Endothelial cell of umbilical vein (primary cell): Measurements from ENCODE around the gene TKTL2. TPM values are rescaled to one million over a fixed set of nuclear protein-coding genes. Genes with fewer than 3 reads are reported as not detected.
"Not testable (repeated sequence)": the region's sequence is repeated elsewhere in the genome, so short reads cannot be mapped to it uniquely, and the experiment has no call there.

Experiments
- BruUV-seq: library from RNA; stranded (reverse); fragments of 400-500 nt; replicated peaks from 2 replicates; lab custom pipeline; 2021; lab: Mats Ljungman, UMichigan
- CTCF ChIA-PET: fragments of 300-600, 350-600 bp; sonication (Branson Sonifier 250); formaldehyde crosslinking; loops from one replicate; lab custom pipeline; 2021; ENCODE audit warnings: antibody characterized with exemption, inconsistent platforms; lab: Charles Lee
- POLR2A ChIA-PET: fragments of 300-600, 350-600 bp; sonication (Branson Sonifier 250); formaldehyde crosslinking; loops from one replicate; lab custom pipeline; 2021; ENCODE audit warnings: antibody characterized with exemption, inconsistent platforms; lab: Charles Lee
- DNase-seq: peaks from one replicate; pipeline ENCODE4 v3.0.0-alpha.2; 2011; ENCODE audit warnings: low read depth, low spot score
- FAIRE-seq: peaks from 2 replicates; lab custom pipeline; 2011; peaks lifted over from hg19 to GRCh38; lab: Jason Lieb, UNC
- H2AFZ ChIP-seq: 2 replicates; pipeline ENCODE4 v1.6.0; 2012; ENCODE audit warnings: low read depth, low read length, control low read depth, inconsistent platforms
- H3K27ac ChIP-seq: 2 replicates; pipeline ENCODE4 v1.5.1; 2011; ENCODE audit warnings: low read depth, mild to moderate bottlenecking, control low read depth, low read length, moderate library complexity; ENCODE audit not compliant: insufficient read depth
- H3K27me3 ChIP-seq, 2 experiments: 2 replicates each; pipeline versions ENCODE4 v1.6.0 to v1.6.1; 2011; ENCODE audit warnings: low read length in 2 of 2, mixed read lengths in 1 of 2; ENCODE audit not compliant: control insufficient read depth in 2 of 2, insufficient read depth in 2 of 2
- H3K36me3 ChIP-seq, 2 experiments: 2 replicates in 1 of 2; 3 replicates in 1 of 2; pipeline ENCODE4 v1.5.1; 2011; ENCODE audit warnings: low read length in 2 of 2, mild to moderate bottlenecking in 1 of 2, moderate library complexity in 1 of 2; ENCODE audit not compliant: control insufficient read depth in 2 of 2, insufficient read depth in 2 of 2; ENCODE audit errors: extremely low read depth in 1 of 2
- H3K4me1 ChIP-seq: 3 replicates; pipeline ENCODE4 v1.5.1; 2011; ENCODE audit warnings: mild to moderate bottlenecking, low read length; ENCODE audit not compliant: control insufficient read depth, insufficient read depth; ENCODE audit errors: extremely low read depth
- H3K4me2 ChIP-seq: 2 replicates; pipeline ENCODE4 v1.6.1; 2011; ENCODE audit warnings: low read length, control low read depth, mixed read lengths; ENCODE audit not compliant: insufficient read depth
- H3K4me3 ChIP-seq, 3 experiments: fragments of 200-600 bp in 1 of 3; sonication (generic), shearing (Covaris generic) in 1 of 3; replicated peaks in 1 of 3; 2 replicates each; pipeline ENCODE4 v1.5.1; 2011 to 2016; ENCODE audit warnings: control low read depth in 3 of 3, low read length in 3 of 3, mild to moderate bottlenecking in 2 of 3, inconsistent platforms in 1 of 3, low read depth in 1 of 3, moderate library complexity in 1 of 3; ENCODE audit not compliant: insufficient read depth in 1 of 3
- H3K79me2 ChIP-seq: 2 replicates; pipeline ENCODE4 v1.6.0; 2012; ENCODE audit warnings: low read length, inconsistent platforms; ENCODE audit not compliant: control insufficient read depth, insufficient read depth
- H3K9ac ChIP-seq: replicated peaks from 2 replicates; pipeline ENCODE3; 2011; ENCODE audit warnings: low read length, control low read depth; ENCODE audit not compliant: insufficient read depth; ENCODE audit errors: extremely low read depth
- H3K9me1 ChIP-seq: replicated peaks from 3 replicates; pipeline ENCODE4 v1.6.0; 2011; ENCODE audit warnings: mild to moderate bottlenecking, low read length; ENCODE audit not compliant: control insufficient read depth, insufficient read depth; ENCODE audit errors: extremely low read depth
- H3K9me3 ChIP-seq: replicated peaks from 2 replicates; pipeline ENCODE4 v1.5.1; 2012; ENCODE audit warnings: low read length, inconsistent platforms; ENCODE audit not compliant: control insufficient read depth, insufficient read depth
- H4K20me1 ChIP-seq: replicated peaks from 2 replicates; pipeline ENCODE3; 2011; ENCODE audit warnings: mild to moderate bottlenecking, low read length; ENCODE audit not compliant: control insufficient read depth, insufficient read depth; ENCODE audit errors: extremely low read depth
- EZH2 ChIP-seq: IDR thresholded peaks from 2 replicates; pipeline ENCODE4 v1.6.1; 2012; ENCODE audit warnings: borderline replicate concordance, low read depth, mild to moderate bottlenecking, moderate library complexity, low read length, inconsistent platforms; ENCODE audit not compliant: severe bottlenecking
- FOS ChIP-seq: IDR thresholded peaks from 2 replicates; pipeline ENCODE4 v1.6.1; 2011; ENCODE audit warnings: mild to moderate bottlenecking, low read length, moderate library complexity, borderline replicate concordance; ENCODE audit not compliant: insufficient read depth
- JUN ChIP-seq: IDR thresholded peaks from 2 replicates; pipeline ENCODE4 v1.6.1; 2011; ENCODE audit warnings: borderline replicate concordance, low read depth; ENCODE audit not compliant: insufficient read length, insufficient read depth
- dilution Hi-C: fragments of 300-500 bp; cut with MboI; formaldehyde crosslinking; loops from one replicate; pipeline ENCODE4 v1.15.0; 2019; ENCODE audit warnings: low sequenced_read_pairs; ENCODE audit not compliant: extremely low pct_ligation_motif_present
- intact Hi-C: fragments of 100-400 bp; cut with micrococcal nuclease; formaldehyde crosslinking; loops from one replicate; pipeline ENCODE4 v1.10.0; 2022
- polyA plus RNA-seq, 4 experiments: library from polyadenylated mRNA; depleted of rRNA in 3 of 4; stranded (reverse) in 3 of 4; unstranded in 1 of 4; fragments of >200 nt; gene quantifications; 2 replicates each; pipeline versions ENCODE4 v1.2.1 to v1.2.3, GENCODE V29; 2011 to 2012; ENCODE audit warnings: missing spikeins in 1 of 4
- total RNA-seq: library from RNA; stranded (reverse); gene quantifications from 2 replicates; pipeline ENCODE4 v1.2.3, GENCODE V29; 2021
- TF ChIP-seq, protein P1 (sequence below), 2 donors: IDR thresholded peaks; 1 replicate in 1 of 2; 2 replicates in 1 of 2; pipeline ENCODE4 v1.5.1; 2011; ENCODE audit warnings: low read length in 2 of 2, mild to moderate bottlenecking in 2 of 2, moderate library complexity in 2 of 2, control low read depth in 1 of 2, inconsistent platforms in 1 of 2, low read depth in 1 of 2; ENCODE audit not compliant: insufficient read depth in 1 of 2; ENCODE audit errors: extremely low read depth in 1 of 2
- TF ChIP-seq, protein P2 (sequence below): IDR thresholded peaks from 2 replicates; pipeline ENCODE4 v1.6.1; 2011; ENCODE audit not compliant: insufficient read depth, insufficient read length

Gene TKTL2
- total and polyA plus RNA-seq, 2 donors (not counting 3 experiments of a cell fraction or from before 2014, with no cell fraction given), result not detected

GRCh38 chr4:163447023-163447422, 26.5 kb downstream of the TKTL2 start:
- H3K9me3 ChIP-seq, FAIRE-seq, H3K4me3 ChIP-seq, BruUV-seq, H3K4me1 ChIP-seq, dilution Hi-C loops, H3K9me1 ChIP-seq, H2AFZ ChIP-seq, intact Hi-C loops, POLR2A ChIA-PET, H3K4me2 ChIP-seq, H3K36me3 ChIP-seq, H3K9ac ChIP-seq, H3K27ac ChIP-seq, H3K27me3 ChIP-seq, DNase-seq, H3K79me2 ChIP-seq, H4K20me1 ChIP-seq: not testable (repeated sequence)
- CTCF ChIA-PET, result interaction anchor here (1.9 kb wide), 1 partner anchor 8 kb away, joined by 4 read pairs; no protein-coding TSS in a partner anchor

- no peaks in the 10 kb centered on the region for H3K36me3 ChIP-seq
- intact Hi-C loops, result no loop called here
- ChIA-PET CTCF (no interaction called here), POLR2A (no interaction called here)
- no peak overlapping the region for H3K4me2 ChIP-seq
- H3K9me3 ChIP-seq, result no peaks in the 10 kb centered on the region
- DNase-seq, result no peak
- FAIRE-seq, result no peak
- no peak overlapping the region for H3K4me3 ChIP-seq
- no peaks in the 10 kb centered on the region for H3K4me1 ChIP-seq
- dilution Hi-C loops, result no loop called here
- H3K27me3 ChIP-seq, result no peaks in the 10 kb centered on the region
- BruUV-seq, result no TSS peak
- H3K9me1 ChIP-seq, result no peaks in the 10 kb centered on the region
- no peaks in the 10 kb centered on the region for H4K20me1 ChIP-seq
- H3K9ac ChIP-seq, result no peak overlapping the region
- no peak overlapping the region for H2AFZ ChIP-seq
- H3K79me2 ChIP-seq, result no peaks in the 10 kb centered on the region
- H3K27ac ChIP-seq, result no peak overlapping the region
- TF ChIP-seq, protein P1, sequence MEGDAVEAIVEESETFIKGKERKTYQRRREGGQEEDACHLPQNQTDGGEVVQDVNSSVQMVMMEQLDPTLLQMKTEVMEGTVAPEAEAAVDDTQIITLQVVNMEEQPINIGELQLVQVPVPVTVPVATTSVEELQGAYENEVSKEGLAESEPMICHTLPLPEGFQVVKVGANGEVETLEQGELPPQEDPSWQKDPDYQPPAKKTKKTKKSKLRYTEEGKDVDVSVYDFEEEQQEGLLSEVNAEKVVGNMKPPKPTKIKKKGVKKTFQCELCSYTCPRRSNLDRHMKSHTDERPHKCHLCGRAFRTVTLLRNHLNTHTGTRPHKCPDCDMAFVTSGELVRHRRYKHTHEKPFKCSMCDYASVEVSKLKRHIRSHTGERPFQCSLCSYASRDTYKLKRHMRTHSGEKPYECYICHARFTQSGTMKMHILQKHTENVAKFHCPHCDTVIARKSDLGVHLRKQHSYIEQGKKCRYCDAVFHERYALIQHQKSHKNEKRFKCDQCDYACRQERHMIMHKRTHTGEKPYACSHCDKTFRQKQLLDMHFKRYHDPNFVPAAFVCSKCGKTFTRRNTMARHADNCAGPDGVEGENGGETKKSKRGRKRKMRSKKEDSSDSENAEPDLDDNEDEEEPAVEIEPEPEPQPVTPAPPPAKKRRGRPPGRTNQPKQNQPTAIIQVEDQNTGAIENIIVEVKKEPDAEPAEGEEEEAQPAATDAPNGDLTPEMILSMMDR (IDR thresholded peaks at IDR 0.05; ENCODE audit: extremely low read depth in 1 of 2, insufficient read depth in 1 of 2, low read depth in 1 of 2, low read length in 2 of 2), result no peak
- TF ChIP-seq, protein P2, sequence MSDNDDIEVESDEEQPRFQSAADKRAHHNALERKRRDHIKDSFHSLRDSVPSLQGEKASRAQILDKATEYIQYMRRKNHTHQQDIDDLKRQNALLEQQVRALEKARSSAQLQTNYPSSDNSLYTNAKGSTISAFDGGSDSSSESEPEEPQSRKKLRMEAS, result no peak
- TF ChIP-seq FOS (no peak), EZH2 (no peak), JUN (no peak)
These were observed 33.5 kb downstream of the TKTL2 start for GRCh38 chr4:163440040-163440439.

Other genes with a start within 250 kb of the TKTL2 start
- not detected in 2 replicates for gene NPY1R, start 141.2 kb downstream of the TKTL2 start, total RNA-seq
- gene NPY1R, start 141.2 kb downstream of the TKTL2 start, polyA plus RNA-seq, result 0.08 and 0.21 TPM in 2 replicates
- not detected in 2 replicates for gene NPY5R, start 129.9 kb downstream of the TKTL2 start, total RNA-seq
- not detected in 2 replicates for gene NPY5R, start 129.9 kb downstream of the TKTL2 start, polyA plus RNA-seq
- gene TMA16, start 20.9 kb upstream of the TKTL2 start, total RNA-seq, result 41.1 and 42.7 TPM in 2 replicates
- 2.9 and 4.2 TPM in 2 replicates for gene TMA16, start 20.9 kb upstream of the TKTL2 start, polyA plus RNA-seq